T-cell (primary cell): ENCODE results near the gene MEFV. TPM values are rescaled to one million over a fixed set of nuclear protein-coding genes. Genes with fewer than 3 reads are reported as not detected.

Source experiments
- ATAC-seq, 4 experiments: fragments of 200-7000 bp in 3 of 4; fragments of 150-1000 bp in 1 of 4; cut with Tn5 transposase; replicated peaks in 1 of 4; 1 replicate in 3 of 4; 2 replicates in 1 of 4; pipeline ENCODE4 v1.10.0; 2021; ENCODE audit warnings: moderate library complexity in 3 of 4, mild to moderate bottlenecking in 2 of 4, moderate number of reproducible peaks in 1 of 4
- CTCF ChIA-PET, 2 donors: fragments of 300-600 bp; sonication (Branson Sonifier 250); formaldehyde crosslinking; loops; one replicate each; lab custom pipeline; 2022; ENCODE audit warnings: antibody characterized with exemption in 2 of 2; lab: Charles Lee
- POLR2A ChIA-PET, 2 donors: fragments of 300-600 bp; sonication (Branson Sonifier 250); formaldehyde crosslinking; loops; one replicate each; lab custom pipeline; 2022; ENCODE audit warnings: antibody characterized with exemption in 2 of 2; lab: Charles Lee
- DNase-seq, 35 experiments: peaks; one replicate each; pipeline versions ENCODE4 v3.0.0 to v3.0.0-alpha.2; 2013 to 2023
- H3K27ac ChIP-seq: one replicate; pipeline ENCODE4 v1.5.1; 2013; ENCODE audit warnings: low read length
- H3K27me3 ChIP-seq, 2 experiments: replicated peaks in 1 of 2; 1 replicate in 1 of 2; 2 replicates in 1 of 2; pipeline versions ENCODE4 v1.6.1 to v1.7.0; 2013; ENCODE audit warnings: low read length in 1 of 2, mixed read lengths in 1 of 2; ENCODE audit not compliant: control insufficient read depth in 2 of 2, insufficient read depth in 2 of 2; ENCODE audit errors: extremely low read depth in 1 of 2
- H3K36me3 ChIP-seq, 2 donors: 1 replicate in 1 of 2; 2 replicates in 1 of 2; pipeline versions ENCODE4 v1.6.1 to v1.7.0; 2013; ENCODE audit warnings: low read length in 1 of 2; ENCODE audit not compliant: control insufficient read depth in 2 of 2, insufficient read depth in 1 of 2; ENCODE audit errors: extremely low read depth in 1 of 2
- H3K4me1 ChIP-seq, 2 experiments: 1 replicate in 1 of 2; 2 replicates in 1 of 2; pipeline versions ENCODE4 v1.6.1 to v1.7.0; 2013; ENCODE audit warnings: low read length in 2 of 2, mixed read lengths in 1 of 2; ENCODE audit not compliant: insufficient read depth in 2 of 2, control insufficient read depth in 1 of 2; ENCODE audit errors: extremely low read depth in 1 of 2
- H3K4me3 ChIP-seq, 2 donors: 1 replicate in 1 of 2; 2 replicates in 1 of 2; pipeline versions ENCODE4 v1.5.1 to v1.7.0; 2013; ENCODE audit warnings: mild to moderate bottlenecking in 2 of 2, low read length in 1 of 2, moderate library complexity in 1 of 2; ENCODE audit not compliant: control insufficient read depth in 1 of 2; ENCODE audit errors: extremely low read depth in 1 of 2
- H3K9me3 ChIP-seq: 2 replicates; pipeline ENCODE4 v1.7.0; 2013
- H3K27ac Mint-ChIP-seq, 2 donors: one replicate each; pipeline ENCODE4 v1.8.0; 2020 to 2021; ENCODE audit warnings: mild to moderate bottlenecking in 2 of 2, mixed read lengths in 2 of 2
- H3K27me3 Mint-ChIP-seq, 2 donors: one replicate each; pipeline ENCODE4 v1.8.0; 2021 to 2022; ENCODE audit warnings: mixed read lengths in 2 of 2
- H3K36me3 Mint-ChIP-seq: one replicate; pipeline ENCODE4 v1.8.0; 2021; ENCODE audit warnings: mixed read lengths
- H3K4me1 Mint-ChIP-seq, 3 donors: one replicate each; pipeline ENCODE4 v1.8.0; 2020 to 2022; ENCODE audit warnings: mixed read lengths in 3 of 3, mild to moderate bottlenecking in 1 of 3
- H3K4me3 Mint-ChIP-seq, 3 donors: one replicate each; pipeline ENCODE4 v1.8.0; 2020 to 2022; ENCODE audit warnings: mild to moderate bottlenecking in 3 of 3, mixed read lengths in 3 of 3, moderate library complexity in 3 of 3
- H3K9me3 Mint-ChIP-seq, 3 donors: one replicate each; pipeline ENCODE4 v1.8.0; 2020 to 2022; ENCODE audit warnings: mixed read lengths in 3 of 3
- WGBS: methylation state at CpG from one replicate; pipeline ENCODE4 v1.1.5; 2013; ENCODE audit warnings: missing lambda C conversion rate; ENCODE audit not compliant: insufficient coverage; 5-methylcytosine and 5-hydroxymethylcytosine counted together
- total RNA-seq, 35 experiments: library from RNA in 6 of 35; stranded (reverse) in 6 of 35; fragments of 120-200 nt in 1 of 35; gene quantifications; one replicate each; pipeline versions ENCODE4 v1.2.1 to v1.2.4 and lab custom pipeline; 2013 to 2026

The MEFV gene
- total RNA-seq: under 1 TPM in 4 of 5 donors, not detected in 1; 0.10 to 0.38 (median 0.19) TPM
- total RNA-seq (2013): 0.81 TPM
- total RNA-seq (lab: John Stamatoyannopoulos, UW): 0.05 to 0.87 (median 0.19) reads per million in 29 experiments

- Histone ChIP-seq H3K4me1 (no peaks in the 10 kb centered on the region), H3K36me3 (no peaks in the 10 kb centered on the region), H3K4me3 (peak within 1 kb of the TSS in 1 of 2 donors; percentile 3), H3K9me3 (no peaks in the 10 kb centered on the region), H3K27ac (no peak within 1 kb of the TSS), H3K27me3 (peaks cover 2 to 24% of the 10 kb centered on the region in 2 experiments)
- ChIA-PET POLR2A (no interaction called here), CTCF (no interaction called here)
- ATAC-seq (no peak), DNase-seq (no peak)
- Mint-ChIP-seq H3K27ac (no peak within 1 kb of the TSS), H3K36me3 (no peaks in the 10 kb centered on the region), H3K4me3 (no peak within 1 kb of the TSS), H3K27me3 (peaks cover 0 to 10% of the 10 kb centered on the region in 2 donors), H3K9me3 (no peaks in the 10 kb centered on the region), H3K4me1 (no peaks in the 10 kb centered on the region)
- 85% methylated on average over 12 of the region's 14 CpGs for WGBS
Observed at GRCh38 chr16:3256146-3256865, at the start of gene MEFV. MEFV (minus strand) TSS chr16:3256633; CDS start chr16:3256587, 46 bp downstream.

GRCh38 chr16:3306078-3306477 lies 49.6 kb upstream of the MEFV start:
- H3K4me1 Mint-ChIP-seq: peaks cover 7 to 30% (median 22%) of the 10 kb centered on the region in 3 donors
- ChIA-PET POLR2A (no interaction called here), CTCF (no interaction called here)
- 46% methylated on average over 5 of the region's 11 CpGs for WGBS
- peaks cover 11 to 37% (median 29%) of the 10 kb centered on the region in 3 donors for H3K9me3 Mint-ChIP-seq
- Histone ChIP-seq H3K27ac (peak overlapping the region; percentile 91), H3K27me3 (no peaks in the 10 kb centered on the region), H3K4me3 (peak overlapping the region; percentile 93 to 96), H3K36me3 (peaks cover 11 to 20% of the 10 kb centered on the region in 2 donors), H3K4me1 (peaks cover 5 to 17% of the 10 kb centered on the region in 2 experiments), H3K9me3 (peaks cover 15% of the 10 kb centered on the region)
- H3K27ac Mint-ChIP-seq: peak overlapping the region; percentile 69 to 76
- H3K27me3 Mint-ChIP-seq: no peaks in the 10 kb centered on the region
- H3K36me3 Mint-ChIP-seq: peaks cover 52% of the 10 kb centered on the region
- peak overlapping the region; percentile 78 to 81 (median 80) for H3K4me3 Mint-ChIP-seq
- DNase-seq: no peak
- ATAC-seq: no peak

- ATAC-seq (peak; percentile 95 to 97 (median 96)), DNase-seq (peak; percentile 65 to 91 (median 80))
- Histone ChIP-seq H3K27me3 (no peaks in the 10 kb centered on the region), H3K4me3 (peak within 1 kb of the TSS; percentile 93 to 96), H3K4me1 (peaks cover 5 to 17% of the 10 kb centered on the region in 2 experiments), H3K27ac (peak within 1 kb of the TSS; percentile 91), H3K36me3 (peaks cover 11 to 20% of the 10 kb centered on the region in 2 donors), H3K9me3 (peaks cover 16% of the 10 kb centered on the region)
- Mint-ChIP-seq H3K27me3 (no peaks in the 10 kb centered on the region), H3K36me3 (peaks cover 52% of the 10 kb centered on the region), H3K9me3 (peaks cover 11 to 39% (median 32%) of the 10 kb centered on the region in 3 donors), H3K4me1 (peaks cover 7 to 30% (median 22%) of the 10 kb centered on the region in 3 donors), H3K27ac (peak within 1 kb of the TSS; percentile 76 to 80), H3K4me3 (peak within 1 kb of the TSS; percentile 78 to 81 (median 80))
- WGBS: under 1% methylated on average over 103 of the region's 103 CpGs
- ChIA-PET POLR2A (interaction anchor here (0.5 to 0.6 kb wide), 2 partner anchors 17 to 42 kb away, joined by 3 read pairs; no protein-coding TSS in a partner anchor), CTCF (no interaction called here)
Observed at GRCh38 chr16:3305109-3306068, 49.0 kb upstream of the MEFV start, which contains the start of the genes TIGD7 and ZNF75A. TIGD7 (minus strand) TSS chr16:3305430; CDS start chr16:3300614, 4,816 bp downstream. ZNF75A (plus strand) TSS chr16:3305497; CDS start chr16:3308429, 2,932 bp downstream.

- Histone ChIP-seq H3K9me3 (peaks cover 16% of the 10 kb centered on the region), H3K36me3 (peaks cover 3 to 18% of the 10 kb centered on the region in 2 donors), H3K27ac (no peak overlapping the region), H3K27me3 (no peaks in the 10 kb centered on the region), H3K4me3 (peak overlapping the region in 1 of 2 donors; percentile 96), H3K4me1 (peaks cover 5 to 17% of the 10 kb centered on the region in 2 experiments)
- no peak for DNase-seq
- H3K27me3 Mint-ChIP-seq: no peaks in the 10 kb centered on the region
- H3K27ac Mint-ChIP-seq: peak overlapping the region; percentile 65 to 80
- peak overlapping the region; percentile 78 to 81 (median 80) for H3K4me3 Mint-ChIP-seq
- H3K4me1 Mint-ChIP-seq: peaks cover 7 to 30% (median 22%) of the 10 kb centered on the region in 3 donors
- ATAC-seq: no peak
- ChIA-PET CTCF (no interaction called here), POLR2A (interaction anchor here in 1 of 2 donors (0.5 kb wide), 1 partner anchor 43 kb away, joined by 3 read pairs; no protein-coding TSS in a partner anchor)
- peaks cover 13 to 48% (median 43%) of the 10 kb centered on the region in 3 donors for H3K9me3 Mint-ChIP-seq
- H3K36me3 Mint-ChIP-seq: peaks cover 55% of the 10 kb centered on the region
- 80% methylated on average over 1 of the region's 4 CpGs for WGBS
Observed at GRCh38 chr16:3304370-3304769, 47.9 kb upstream of the MEFV start.

DNA sequence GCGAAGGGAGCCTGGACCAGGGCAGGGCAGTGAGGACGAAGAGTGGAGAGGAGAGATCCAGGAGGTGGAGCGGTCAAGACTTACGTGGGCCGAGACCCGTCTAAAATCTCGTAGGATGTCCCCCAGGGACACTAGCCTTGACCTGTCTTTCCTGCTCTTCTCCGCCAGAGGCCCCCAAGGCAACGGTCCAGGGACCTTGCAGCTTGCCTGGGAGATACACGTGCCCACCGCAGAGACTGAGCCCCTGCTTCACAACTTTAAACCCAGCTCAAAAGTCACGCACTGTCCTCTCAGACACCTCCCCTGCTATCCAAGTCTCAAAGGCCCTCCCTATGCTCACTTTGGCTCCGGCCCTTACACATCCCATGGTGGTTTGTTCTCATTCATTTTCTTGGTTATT lies 39.4 kb upstream of the MEFV start:
- ChIA-PET CTCF (interaction anchor here in 1 of 2 donors (0.7 kb wide), 1 partner anchor 26 kb away, joined by 3 read pairs; no protein-coding TSS in a partner anchor), POLR2A (no interaction called here)
- H3K9me3 ChIP-seq: peaks cover 10% of the 10 kb centered on the region
- no peak overlapping the region for H3K4me3 ChIP-seq
- H3K36me3 ChIP-seq: peaks cover 8 to 20% of the 10 kb centered on the region in 2 donors
- ATAC-seq (no peak), DNase-seq (no peak)
- no peak overlapping the region for H3K4me3 Mint-ChIP-seq
- no peaks in the 10 kb centered on the region for H3K27me3 Mint-ChIP-seq
- peaks cover 60% of the 10 kb centered on the region for H3K36me3 Mint-ChIP-seq
- no peak overlapping the region for H3K27ac ChIP-seq
- no peak overlapping the region for H3K27ac Mint-ChIP-seq
- H3K9me3 Mint-ChIP-seq: peaks cover 29 to 67% (median 59%) of the 10 kb centered on the region in 3 donors
- no peaks in the 10 kb centered on the region for H3K27me3 ChIP-seq
- WGBS: 94% methylated on average over 13 of the region's 13 CpGs
- H3K4me1 Mint-ChIP-seq: peaks cover 0 to 6% (median 3%) of the 10 kb centered on the region in 3 donors
- H3K4me1 ChIP-seq: no peaks in the 10 kb centered on the region
